Body of pancreas (tissue), 4 donors: ENCODE measurements around the gene TBX4. TPM values are rescaled to one million over a fixed set of nuclear protein-coding genes. Genes with fewer than 3 reads are reported as not detected.

Experiments
- ATAC-seq: fragments of 150-250 bp; one replicate; pipeline ENCODE4 v1.9.1; 2016
- DNase-seq, 4 donors: peaks; one replicate each; pipeline ENCODE4 v3.0.0-alpha.2; 2019
- H3K27ac ChIP-seq, 4 donors: fragments of 200-600 bp; sonication (generic); 1 replicate in 3 of 4; 2 replicates in 1 of 4; pipeline versions ENCODE4 v1.5.1 to v1.6.1; 2016 to 2019; ENCODE audit warnings: mild to moderate bottlenecking in 1 of 4, mixed read lengths in 1 of 4, moderate library complexity in 1 of 4
- H3K27me3 ChIP-seq, 2 donors: fragments of 200-600 bp; sonication (generic); one replicate each; pipeline ENCODE4 v1.6.0; 2016; ENCODE audit warnings: mild to moderate bottlenecking in 1 of 2
- H3K36me3 ChIP-seq, 2 donors: fragments of 200-600 bp; sonication (generic); replicated peaks in 1 of 2; 2 replicates each; pipeline ENCODE4 v1.5.1; 2016; ENCODE audit warnings: low read depth in 2 of 2; ENCODE audit not compliant: insufficient read depth in 1 of 2
- H3K4me1 ChIP-seq: fragments of 200-600 bp; sonication (generic); one replicate; pipeline ENCODE4 v1.6.0; 2016
- H3K4me3 ChIP-seq, 2 donors: fragments of 200-600 bp; sonication (generic); 1 replicate in 1 of 2; 2 replicates in 1 of 2; pipeline ENCODE4 v1.5.1; 2016 to 2019
- H3K9me3 ChIP-seq, 3 donors: fragments of 200-600 bp; sonication (generic); 1 replicate in 2 of 3; 2 replicates in 1 of 3; pipeline ENCODE4 v1.5.1; 2016
- POLR2A ChIP-seq, 3 donors: fragments of 450-650 bp; IDR thresholded peaks; one replicate each; pipeline ENCODE4 v1.6.1; 2016; ENCODE audit warnings: antibody characterized with exemption in 3 of 3, mild to moderate bottlenecking in 2 of 3
- WGBS, 2 donors: methylation state at CpG; one replicate each; pipeline ENCODE4 v1.1.5; 2017; 5-methylcytosine and 5-hydroxymethylcytosine counted together
- intact Hi-C: fragments of 100-400 bp; cut with DNase I; formaldehyde crosslinking; loops from one replicate; pipeline ENCODE4 v1.15.1; 2023
- total RNA-seq, 2 donors: library from RNA; depleted of rRNA; stranded (reverse); fragments of >200 nt; gene quantifications; one replicate each; pipeline ENCODE4 v1.1.0, GENCODE V29; 2016
- TF ChIP-seq, protein P1 (sequence below), 7 experiments: fragments of 450-650 bp in 4 of 7; fragments of 200-600 bp in 3 of 7; sonication (generic) in 3 of 7; IDR thresholded peaks; one replicate each; pipeline ENCODE4 v1.5.1; 2016 to 2019; ENCODE audit warnings: antibody characterized with exemption in 7 of 7

TBX4 gene
- total RNA-seq, 2 donors from 2014 or later = not detected

DNA sequence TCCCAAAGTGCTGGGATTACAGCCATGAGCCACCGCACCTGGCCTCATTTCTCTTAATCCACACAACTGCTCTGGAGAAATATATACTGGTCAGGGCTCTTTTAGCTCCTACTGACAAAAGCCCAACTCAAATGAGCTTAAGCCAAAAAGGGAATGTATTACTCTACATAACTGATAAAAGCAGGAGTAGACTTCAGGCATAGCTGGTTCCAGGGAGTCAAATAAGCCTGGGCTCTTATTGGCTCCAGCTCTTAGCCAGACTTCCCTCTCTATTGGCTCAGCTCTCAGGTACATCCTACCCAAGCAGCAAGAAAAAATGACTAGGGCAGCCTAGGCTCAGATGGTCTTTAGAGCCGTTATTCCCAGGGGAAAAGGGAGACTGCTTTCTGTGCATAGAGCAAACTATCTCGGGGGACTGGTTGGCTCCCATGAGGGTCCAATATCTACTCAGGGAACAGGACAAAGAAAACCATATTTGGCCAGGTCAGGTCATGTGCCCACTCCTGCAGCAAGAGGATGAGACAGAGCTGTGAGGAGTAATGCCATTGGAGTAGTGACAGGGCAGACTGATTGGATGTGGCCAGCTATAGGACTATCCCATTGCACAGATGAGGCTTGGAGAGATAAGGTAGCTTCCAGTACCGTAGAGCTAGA lies 31.4 kb upstream of the TBX4 start:
- intact Hi-C loops = no loop called here
- no peak for ATAC-seq
- DNase-seq = no peak
- no peak overlapping the region for H3K27ac ChIP-seq
- H3K9me3 ChIP-seq = no peaks in the 10 kb centered on the region
- TF ChIP-seq POLR2A (IDR thresholded peaks at IDR 0.05) = no peak
- TF ChIP-seq, protein P1, sequence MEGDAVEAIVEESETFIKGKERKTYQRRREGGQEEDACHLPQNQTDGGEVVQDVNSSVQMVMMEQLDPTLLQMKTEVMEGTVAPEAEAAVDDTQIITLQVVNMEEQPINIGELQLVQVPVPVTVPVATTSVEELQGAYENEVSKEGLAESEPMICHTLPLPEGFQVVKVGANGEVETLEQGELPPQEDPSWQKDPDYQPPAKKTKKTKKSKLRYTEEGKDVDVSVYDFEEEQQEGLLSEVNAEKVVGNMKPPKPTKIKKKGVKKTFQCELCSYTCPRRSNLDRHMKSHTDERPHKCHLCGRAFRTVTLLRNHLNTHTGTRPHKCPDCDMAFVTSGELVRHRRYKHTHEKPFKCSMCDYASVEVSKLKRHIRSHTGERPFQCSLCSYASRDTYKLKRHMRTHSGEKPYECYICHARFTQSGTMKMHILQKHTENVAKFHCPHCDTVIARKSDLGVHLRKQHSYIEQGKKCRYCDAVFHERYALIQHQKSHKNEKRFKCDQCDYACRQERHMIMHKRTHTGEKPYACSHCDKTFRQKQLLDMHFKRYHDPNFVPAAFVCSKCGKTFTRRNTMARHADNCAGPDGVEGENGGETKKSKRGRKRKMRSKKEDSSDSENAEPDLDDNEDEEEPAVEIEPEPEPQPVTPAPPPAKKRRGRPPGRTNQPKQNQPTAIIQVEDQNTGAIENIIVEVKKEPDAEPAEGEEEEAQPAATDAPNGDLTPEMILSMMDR (IDR thresholded peaks at IDR 0.05) = no peak
- no peaks in the 10 kb centered on the region for H3K27me3 ChIP-seq
- no peaks in the 10 kb centered on the region for H3K36me3 ChIP-seq
- H3K4me3 ChIP-seq = no peak overlapping the region
- H3K4me1 ChIP-seq = peaks cover 9% of the 10 kb centered on the region
- 71 to 83% methylated on average over 4 of the region's 4 CpGs for whole genome bisulfite sequencing, 2 donors

DNA sequence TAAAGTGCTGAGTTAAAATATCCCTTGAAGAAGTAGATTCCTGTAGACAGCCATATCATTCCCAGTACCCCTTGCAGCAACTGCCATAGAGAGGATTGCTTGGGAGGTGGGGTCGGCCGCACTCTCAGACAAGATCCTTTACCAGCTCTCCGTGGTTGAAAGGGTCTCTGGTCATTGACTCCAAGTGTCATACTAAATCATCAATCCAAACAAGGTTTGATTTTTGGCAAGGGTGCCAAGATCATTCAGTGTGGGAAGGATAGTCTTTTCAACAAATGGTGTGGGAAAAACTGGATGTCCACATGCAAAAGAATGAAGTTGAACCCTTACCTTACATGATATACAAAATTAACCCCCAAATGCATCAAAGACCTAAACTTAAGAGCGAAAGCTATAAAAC lies 30.8 kb upstream of the TBX4 start:
- H3K4me3 ChIP-seq = no peak overlapping the region
- no peaks in the 10 kb centered on the region for H3K9me3 ChIP-seq
- no peak overlapping the region for H3K27ac ChIP-seq
- TF ChIP-seq, protein P1 (IDR thresholded peaks at IDR 0.05) = no peak
- intact Hi-C loops = no loop called here
- 73 to 81% methylated on average over 4 of the region's 4 CpGs for WGBS, 2 donors
- H3K36me3 ChIP-seq = no peaks in the 10 kb centered on the region
- H3K4me1 ChIP-seq = peaks cover 8% of the 10 kb centered on the region
- ATAC-seq = no peak
- H3K27me3 ChIP-seq = no peaks in the 10 kb centered on the region
- DNase-seq = no peak

DNA sequence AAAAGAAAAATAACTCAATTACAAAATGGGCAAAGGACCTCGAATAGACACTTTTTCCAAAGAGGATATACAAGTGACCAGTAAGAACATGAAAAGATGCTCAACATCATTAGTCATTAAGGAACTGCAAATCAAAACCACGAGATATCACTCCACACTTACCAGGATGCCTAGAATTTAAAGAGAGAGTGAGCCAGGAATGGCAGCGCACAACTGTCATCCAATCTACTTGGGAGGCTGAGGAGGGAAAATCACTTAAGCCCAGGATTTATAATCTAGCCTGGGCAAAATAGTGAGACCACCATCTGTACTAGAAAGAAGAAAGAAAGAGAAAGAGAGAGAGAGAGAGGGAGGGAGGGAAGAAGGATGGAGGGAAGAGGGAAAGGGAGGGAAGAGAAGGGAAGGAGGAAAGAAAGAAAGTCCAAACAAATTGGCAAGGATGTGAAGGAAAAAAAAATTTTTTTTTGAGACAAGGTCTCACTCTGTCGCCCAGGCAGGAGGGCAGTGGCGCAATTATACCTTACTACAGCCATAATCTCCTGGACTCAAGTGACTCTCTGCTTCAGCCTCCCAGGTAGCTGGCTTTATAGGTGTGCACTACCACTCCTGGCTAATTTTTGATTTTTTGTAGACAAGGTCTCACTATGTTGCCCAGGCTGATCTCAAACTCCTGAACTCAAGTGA lies 30.0 kb upstream of the TBX4 start:
- Histone ChIP-seq H3K36me3 (no peaks in the 10 kb centered on the region), H3K4me1 (peaks cover under 1% of the 10 kb centered on the region), H3K4me3 (no peak overlapping the region), H3K27ac (no peak overlapping the region), H3K9me3 (no peaks in the 10 kb centered on the region), H3K27me3 (no peaks in the 10 kb centered on the region)
- ATAC-seq (no peak), DNase-seq (no peak)
- 53 to 55% methylated on average over 5 of the region's 5 CpGs for WGBS, 2 donors
- TF ChIP-seq, protein P1 (IDR thresholded peaks at IDR 0.05) = no peak
- intact Hi-C loops = no loop called here

DNA sequence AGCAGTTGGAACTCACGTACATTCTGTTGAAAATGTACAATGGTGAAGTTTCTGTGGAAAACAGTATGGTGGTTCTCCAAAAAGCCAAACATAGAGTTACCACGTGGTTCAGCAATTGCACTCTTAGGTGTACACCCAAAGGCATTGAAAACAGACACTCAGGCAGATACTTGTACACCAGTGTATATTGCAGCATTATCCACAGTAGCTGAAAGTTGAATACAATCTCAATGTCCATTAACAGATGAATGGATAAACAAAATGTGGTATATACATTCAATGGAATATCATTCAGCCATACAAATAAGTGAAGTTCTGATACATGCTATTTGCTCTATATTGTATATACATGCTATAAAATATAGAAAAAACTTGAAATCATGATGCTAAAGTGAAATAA lies 29.4 kb upstream of the TBX4 start:
- ATAC-seq (no peak), DNase-seq (no peak)
- Histone ChIP-seq H3K9me3 (no peaks in the 10 kb centered on the region), H3K4me3 (no peak overlapping the region), H3K27me3 (no peaks in the 10 kb centered on the region), H3K27ac (no peak overlapping the region), H3K36me3 (no peaks in the 10 kb centered on the region), H3K4me1 (no peaks in the 10 kb centered on the region)
- TF ChIP-seq, protein P1 (IDR thresholded peaks at IDR 0.05) = no peak
- no peak for TF ChIP-seq POLR2A (IDR thresholded peaks at IDR 0.05)
- 42 to 44% methylated on average over 2 of the region's 2 CpGs for WGBS, 2 donors
- intact Hi-C loops = no loop called here
